Tibial artery (tissue), 4 donors: ENCODE results near the gene ADD2.

Experiments
- DNase-seq, 2 donors: peaks; one replicate each; pipeline ENCODE4 v3.0.0-alpha.2; 2019
- H3K27ac ChIP-seq, 2 donors: fragments of 200-600 bp; sonication (generic) in 1 of 2; 1 replicate in 1 of 2; 2 replicates in 1 of 2; pipeline ENCODE4 v1.5.1; 2018 to 2019; ENCODE audit warnings: mild to moderate bottlenecking in 1 of 2
- H3K27me3 ChIP-seq, 2 donors: fragments of 200-600 bp; sonication (generic) in 1 of 2; one replicate each; pipeline versions ENCODE4 v1.5.1 to v1.6.0; 2016 to 2019
- H3K36me3 ChIP-seq, 3 donors: fragments of 200-600 bp; sonication (generic) in 2 of 3; one replicate each; pipeline ENCODE4 v1.5.1; 2016 to 2019; ENCODE audit warnings: mild to moderate bottlenecking in 2 of 3
- H3K4me1 ChIP-seq, 4 donors: fragments of 200-600 bp; sonication (generic) in 2 of 4; 1 replicate in 3 of 4; 2 replicates in 1 of 4; pipeline ENCODE4 v1.5.1; 2016 to 2019
- H3K4me3 ChIP-seq, 2 donors: fragments of 200-600 bp; sonication (generic) in 1 of 2; 1 replicate in 1 of 2; 2 replicates in 1 of 2; pipeline ENCODE4 v1.5.1; 2018 to 2019; ENCODE audit warnings: mild to moderate bottlenecking in 2 of 2
- H3K9me3 ChIP-seq, 3 donors: fragments of 200-600 bp; sonication (generic) in 1 of 3; one replicate each; pipeline ENCODE4 v1.5.1; 2016 to 2019
- CTCF ChIP-seq, 2 experiments: fragments of 200-600 bp in 1 of 2; fragments of 450-650 bp in 1 of 2; IDR thresholded peaks; one replicate each; pipeline ENCODE4 v1.5.1; 2017 to 2019; ENCODE audit warnings: antibody characterized with exemption in 2 of 2, mild to moderate bottlenecking in 1 of 2, moderate library complexity in 1 of 2
- intact Hi-C: fragments of 100-400 bp; cut with DNase I; formaldehyde crosslinking; loops from one replicate; pipeline ENCODE4 v1.15.0; 2023; ENCODE audit warnings: low total_unique reads

The ADD2 gene

GRCh38 chr2:70724366-70724765 is 43.6 kb downstream of the ADD2 start:
- H3K27me3 ChIP-seq, result no peaks in the 10 kb centered on the region
- no peaks in the 10 kb centered on the region for H3K36me3 ChIP-seq
- intact Hi-C loops, result no loop called here
- no peak for DNase-seq
- no peak for TF ChIP-seq CTCF (IDR thresholded peaks at IDR 0.05)
- H3K27ac ChIP-seq, result no peak overlapping the region
- no peak overlapping the region for H3K4me3 ChIP-seq
- H3K9me3 ChIP-seq, result no peaks in the 10 kb centered on the region
- no peaks in the 10 kb centered on the region for H3K4me1 ChIP-seq

DNA sequence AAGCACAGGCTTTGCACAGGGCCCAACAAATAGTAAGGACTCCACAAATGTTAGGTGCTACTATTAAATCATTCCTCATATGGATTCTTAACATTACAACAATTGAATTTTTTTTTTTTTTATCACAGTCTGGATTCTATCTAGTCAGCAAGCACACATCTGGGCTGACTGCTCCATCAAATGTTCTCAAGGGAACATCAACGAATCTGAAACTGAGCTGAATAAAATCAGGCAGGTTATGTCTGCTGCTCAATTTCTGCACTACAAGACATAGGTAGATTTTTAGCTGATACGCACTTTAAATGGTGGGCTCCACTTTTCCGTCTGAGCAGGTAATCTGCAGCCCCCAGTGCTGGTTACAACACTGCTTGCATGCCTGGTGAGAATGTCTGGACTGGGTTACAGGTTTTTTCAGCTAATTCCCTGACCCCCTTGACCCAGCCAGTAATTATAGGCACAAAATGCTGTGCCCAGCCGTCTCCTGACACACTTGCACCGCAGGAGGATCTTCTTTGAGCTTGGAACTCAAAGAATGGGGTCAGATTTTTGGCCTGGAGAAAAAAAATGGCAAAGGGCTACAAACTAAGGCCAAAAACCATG is 44.6 kb downstream of the ADD2 start:
- Histone ChIP-seq H3K27ac (no peak overlapping the region), H3K36me3 (no peaks in the 10 kb centered on the region), H3K9me3 (no peaks in the 10 kb centered on the region), H3K4me1 (no peaks in the 10 kb centered on the region), H3K27me3 (no peaks in the 10 kb centered on the region), H3K4me3 (no peak overlapping the region)
- no peak for DNase-seq
- intact Hi-C loops, result no loop called here
- TF ChIP-seq CTCF (IDR thresholded peaks at IDR 0.05), result no peak

DNA sequence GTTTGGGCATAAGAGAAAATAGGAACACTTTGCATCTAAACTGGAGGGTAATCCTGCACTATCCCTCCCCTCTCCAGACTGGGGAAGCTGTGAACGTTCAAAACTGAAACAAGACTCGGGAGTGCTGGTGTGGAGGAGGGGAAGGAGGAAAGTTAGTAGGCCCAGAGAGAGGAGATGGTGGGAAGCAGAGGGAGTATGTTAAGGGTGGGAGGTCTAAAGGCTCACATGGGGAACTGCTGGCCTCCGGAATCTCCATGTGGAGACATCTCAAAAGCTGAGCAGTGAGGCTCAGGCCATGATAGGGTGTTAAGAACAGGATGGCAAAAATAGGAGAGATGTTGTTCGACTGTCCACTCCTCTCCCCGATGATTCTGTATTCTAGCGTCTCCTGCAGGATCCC is 47.9 kb downstream of the ADD2 start:
- Histone ChIP-seq H3K36me3 (no peaks in the 10 kb centered on the region), H3K9me3 (no peaks in the 10 kb centered on the region), H3K27me3 (no peaks in the 10 kb centered on the region), H3K27ac (no peak overlapping the region), H3K4me1 (no peaks in the 10 kb centered on the region), H3K4me3 (no peak overlapping the region)
- DNase-seq, result no peak
- no peak for TF ChIP-seq CTCF (IDR thresholded peaks at IDR 0.05)
- intact Hi-C loops, result no loop called here

DNA sequence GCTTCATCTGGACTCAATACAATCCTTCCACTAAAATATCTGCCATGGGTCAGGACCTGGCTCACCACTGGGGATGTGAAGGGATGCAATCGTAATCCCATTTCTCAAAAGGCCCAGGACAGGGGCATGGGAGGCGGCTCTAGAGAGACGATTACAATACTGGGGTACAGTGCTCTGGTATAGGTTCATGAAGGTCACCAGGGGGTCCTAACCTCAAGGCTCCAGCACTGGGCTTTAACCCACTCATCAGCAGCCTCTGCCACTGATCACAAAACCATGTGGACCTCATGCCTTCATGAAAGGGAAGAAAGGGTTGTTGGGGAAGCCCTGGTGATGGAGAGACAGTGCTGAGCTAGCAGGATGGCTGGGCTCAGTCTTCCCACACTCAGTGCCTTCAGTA is 48.8 kb downstream of the ADD2 start:
- no peak overlapping the region for H3K4me3 ChIP-seq
- no peaks in the 10 kb centered on the region for H3K27me3 ChIP-seq
- no peaks in the 10 kb centered on the region for H3K36me3 ChIP-seq
- intact Hi-C loops, result no loop called here
- TF ChIP-seq CTCF (IDR thresholded peaks at IDR 0.05), result no peak
- no peak overlapping the region for H3K27ac ChIP-seq
- no peak for DNase-seq
- no peaks in the 10 kb centered on the region for H3K4me1 ChIP-seq
- no peaks in the 10 kb centered on the region for H3K9me3 ChIP-seq

DNA sequence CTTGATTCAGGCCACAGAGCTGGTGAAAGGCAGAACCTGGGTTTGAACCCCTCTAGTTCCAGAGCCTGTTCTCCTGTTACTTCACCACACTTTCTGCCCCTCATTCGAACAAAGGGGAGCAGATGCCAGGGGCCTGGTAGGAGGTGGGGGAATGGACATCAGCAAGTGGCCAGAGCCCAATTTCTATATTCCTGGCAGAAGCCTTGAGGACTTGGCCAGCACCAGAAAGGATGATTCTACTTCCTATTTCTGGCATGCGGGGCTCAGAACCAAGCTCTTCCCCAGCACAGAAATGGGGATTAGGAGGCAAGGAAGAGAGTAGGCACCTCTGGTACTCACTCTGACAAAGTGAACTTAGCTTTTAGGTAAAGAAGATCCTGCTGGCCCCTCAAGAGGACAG is 49.3 kb downstream of the ADD2 start:
- H3K36me3 ChIP-seq, result no peaks in the 10 kb centered on the region
- no peaks in the 10 kb centered on the region for H3K4me1 ChIP-seq
- intact Hi-C loops, result no loop called here
- H3K9me3 ChIP-seq, result no peaks in the 10 kb centered on the region
- no peak for DNase-seq
- no peaks in the 10 kb centered on the region for H3K27me3 ChIP-seq
- H3K27ac ChIP-seq, result no peak overlapping the region
- no peak for TF ChIP-seq CTCF (IDR thresholded peaks at IDR 0.05)
- no peak overlapping the region for H3K4me3 ChIP-seq

GRCh38 chr2:70718241-70718640 is 49.8 kb downstream of the ADD2 start:
- intact Hi-C loops, result no loop called here
- TF ChIP-seq CTCF (IDR thresholded peaks at IDR 0.05), result no peak
- Histone ChIP-seq H3K9me3 (no peaks in the 10 kb centered on the region), H3K4me1 (no peaks in the 10 kb centered on the region), H3K27me3 (no peaks in the 10 kb centered on the region), H3K36me3 (no peaks in the 10 kb centered on the region), H3K4me3 (no peak overlapping the region), H3K27ac (no peak overlapping the region)
- no peak for DNase-seq
